Measurements from ENCODE around the gene TMEM138.

- TF ChIP-seq PAX5 (IDR thresholded peaks at IDR 0.05; ENCODE audit: insufficient read depth, low read length, severe bottlenecking) = no peak
- no peak for TF ChIP-seq TAF1 (IDR thresholded peaks at IDR 0.05; ENCODE audit: low read depth, low read length)
- TF ChIP-seq POLR2AphosphoS5 (IDR thresholded peaks at IDR 0.05; ENCODE audit: low read depth, low read length) = no peak
- TF ChIP-seq POLR2A (IDR thresholded peaks at IDR 0.05; ENCODE audit: low read depth, low read length) = no peak
These were observed 2.0 kb downstream of the TMEM138 start for GRCh38 chr11:61364012-61364675.
